ENCODE data around the gene JARID2.

JARID2 gene

DNA sequence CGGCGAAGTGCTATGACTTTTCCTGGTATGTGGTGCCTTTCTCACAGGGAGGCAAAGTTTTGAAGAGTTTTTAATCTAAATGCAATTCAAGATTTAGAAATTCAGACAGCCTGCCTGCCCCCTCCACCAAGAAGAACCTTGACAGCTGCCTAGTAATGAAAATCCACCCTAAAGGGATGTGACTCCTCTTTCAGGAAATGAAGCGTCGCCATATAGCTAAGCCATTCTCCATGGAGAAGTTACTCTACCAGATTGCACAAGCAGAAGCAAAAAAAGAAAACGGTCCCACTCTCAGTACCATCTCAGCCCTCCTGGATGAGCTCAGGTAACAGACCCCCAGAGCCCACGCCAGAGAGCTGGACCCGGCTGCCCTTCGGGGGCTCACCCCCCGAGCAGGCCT lies 266.9 kb downstream of the JARID2 start:
- DNase-seq, result peak in 3 of 4 experiments; percentile 31 to 63 (median 57)

DNA sequence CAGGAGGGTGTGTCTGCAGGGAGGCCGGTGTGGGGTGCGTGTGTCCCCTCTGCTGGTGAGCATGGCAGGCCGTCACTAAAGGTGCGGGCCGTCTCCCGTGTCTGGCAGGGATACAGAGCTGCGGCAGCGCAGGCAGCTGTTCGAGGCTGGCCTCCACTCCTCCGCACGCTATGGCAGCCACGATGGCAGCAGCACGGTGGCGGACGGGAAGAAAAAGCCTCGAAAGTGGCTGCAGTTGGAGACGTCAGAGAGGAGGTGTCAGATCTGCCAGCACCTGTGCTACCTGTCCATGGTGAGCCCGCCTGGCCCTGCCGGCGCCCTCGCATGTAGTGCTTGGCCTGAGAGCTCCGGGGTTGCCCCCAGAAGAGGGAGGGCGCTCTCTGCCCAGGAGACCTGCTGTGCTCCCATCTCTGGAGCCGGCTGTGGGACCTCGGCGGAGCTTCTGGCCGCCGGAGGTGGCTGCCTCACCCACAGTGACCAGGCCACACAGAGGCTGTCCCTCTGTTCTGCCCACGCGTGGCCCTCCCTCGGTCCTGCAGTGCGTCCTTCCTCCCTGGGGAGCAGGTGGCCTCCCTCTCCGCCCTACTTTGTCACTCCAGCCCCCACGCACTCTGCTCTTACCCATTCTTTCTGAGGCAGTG lies 267.4 kb downstream of the JARID2 start:
- no peak for DNase-seq

- DNase-seq, result no peak
These were observed 268.2 kb downstream of the JARID2 start for GRCh38 chr6:15513801-15514711.

- no peak for DNase-seq
These were observed 269.4 kb downstream of the JARID2 start for GRCh38 chr6:15515226-15515625.

GRCh38 chr6:15515660-15516375 lies 269.9 kb downstream of the JARID2 start:
- DNase-seq, result no peak

GRCh38 chr6:15516378-15516777 lies 270.5 kb downstream of the JARID2 start:
- no peak for DNase-seq

DNA sequence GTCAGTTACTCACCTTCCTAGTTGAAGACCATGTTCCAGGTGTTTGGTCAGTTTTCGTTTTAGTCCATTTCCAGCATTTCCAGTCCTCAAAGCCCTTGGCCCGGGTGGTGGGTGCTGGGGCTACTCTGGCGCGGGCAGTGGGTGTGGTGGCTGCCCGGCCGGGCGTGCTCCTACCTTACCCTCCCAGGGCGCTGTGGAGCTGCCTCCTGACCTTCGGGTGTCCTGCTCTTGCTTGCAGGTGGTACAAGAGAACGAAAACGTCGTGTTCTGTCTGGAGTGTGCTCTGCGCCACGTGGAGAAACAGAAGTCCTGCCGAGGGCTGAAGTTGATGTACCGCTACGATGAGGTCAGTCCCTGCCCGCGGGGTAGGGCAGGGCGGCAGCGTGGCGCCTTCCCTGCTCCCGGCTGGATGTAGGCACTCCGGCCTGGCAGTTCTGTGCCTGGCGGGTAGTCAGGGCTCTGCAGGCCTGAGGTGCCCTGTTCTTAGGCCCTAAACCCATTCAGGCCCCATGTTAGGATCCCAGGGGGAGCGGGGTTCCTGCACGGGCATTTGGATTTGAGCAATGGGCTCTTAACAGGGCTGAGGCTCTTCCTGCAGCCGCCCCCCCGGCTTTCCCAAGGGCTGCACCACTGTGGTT lies 271.2 kb downstream of the JARID2 start:
- DNase-seq, result no peak

DNA sequence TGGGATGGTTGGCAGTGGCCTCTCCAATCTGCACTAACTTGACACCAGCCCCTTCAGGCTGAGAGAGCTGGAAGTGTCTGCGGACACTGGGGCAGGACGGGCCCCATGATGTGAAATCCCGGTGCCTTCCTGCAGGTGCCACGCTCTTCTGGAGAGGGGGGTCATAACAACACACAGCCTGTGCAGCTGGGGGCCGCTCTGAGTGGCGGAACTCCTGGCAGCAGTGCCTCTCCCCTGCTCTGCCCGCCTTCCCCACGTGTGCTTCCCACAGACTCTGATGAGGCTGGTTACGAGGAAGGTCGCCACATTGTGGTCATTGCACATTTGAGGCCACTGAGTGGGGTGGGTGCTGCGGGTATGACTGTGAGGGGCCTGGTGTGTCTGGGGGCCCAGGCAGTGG lies 271.7 kb downstream of the JARID2 start:
- DNase-seq, result no peak

DNA sequence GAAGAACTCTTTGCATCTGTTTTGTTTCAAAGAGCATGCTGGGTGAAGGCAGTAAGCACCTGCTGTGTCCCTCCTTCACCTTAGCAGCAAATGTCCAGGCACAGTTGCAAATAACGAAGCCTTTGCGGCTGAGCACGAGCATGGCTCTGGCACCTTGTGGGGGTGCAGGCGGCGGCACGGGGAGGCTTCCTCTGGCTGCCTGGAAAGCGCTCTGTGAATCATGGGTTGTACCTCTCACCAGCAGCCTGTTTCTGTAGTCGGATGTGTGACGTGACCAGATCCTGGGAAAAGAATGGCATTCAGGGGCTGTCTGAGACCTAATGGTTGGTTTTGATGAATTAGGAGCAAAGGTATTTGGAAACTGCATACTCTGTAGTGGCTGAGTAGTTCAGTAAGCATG lies 272.2 kb downstream of the JARID2 start:
- DNase-seq, result no peak

GRCh38 chr6:15518878-15519277 lies 273.0 kb downstream of the JARID2 start:
- no peak for DNase-seq

- DNase-seq, result no peak
These were observed 273.8 kb downstream of the JARID2 start for GRCh38 chr6:15519681-15520080.

DNA sequence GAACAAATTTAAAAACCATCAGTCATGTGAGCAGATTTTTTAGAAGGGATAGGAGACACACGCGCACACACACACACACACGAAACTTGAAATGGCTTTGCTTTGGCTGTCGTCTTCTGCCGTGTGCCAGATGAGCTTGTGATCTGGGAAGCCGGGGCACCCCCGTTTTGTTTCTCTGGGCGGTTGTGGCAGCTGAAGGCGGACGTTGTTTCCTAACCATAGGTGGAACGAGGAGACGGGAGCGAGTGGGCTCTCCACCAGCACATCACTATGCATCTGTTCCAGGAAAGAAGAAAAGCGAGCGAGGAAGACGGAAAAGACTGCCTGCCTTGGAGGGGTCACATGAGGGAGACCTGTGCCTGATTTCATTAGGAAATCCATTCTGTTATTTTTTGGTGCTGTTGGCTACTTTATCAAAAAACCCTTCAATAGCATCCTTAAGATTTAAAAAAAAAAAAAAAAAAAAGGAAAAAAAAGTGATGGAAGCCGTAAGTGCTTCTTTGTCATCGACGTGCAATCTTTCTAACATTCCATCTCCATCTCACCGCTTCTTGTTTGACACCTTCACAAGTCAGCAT lies 274.8 kb downstream of the JARID2 start:
- no peak for DNase-seq

DNA sequence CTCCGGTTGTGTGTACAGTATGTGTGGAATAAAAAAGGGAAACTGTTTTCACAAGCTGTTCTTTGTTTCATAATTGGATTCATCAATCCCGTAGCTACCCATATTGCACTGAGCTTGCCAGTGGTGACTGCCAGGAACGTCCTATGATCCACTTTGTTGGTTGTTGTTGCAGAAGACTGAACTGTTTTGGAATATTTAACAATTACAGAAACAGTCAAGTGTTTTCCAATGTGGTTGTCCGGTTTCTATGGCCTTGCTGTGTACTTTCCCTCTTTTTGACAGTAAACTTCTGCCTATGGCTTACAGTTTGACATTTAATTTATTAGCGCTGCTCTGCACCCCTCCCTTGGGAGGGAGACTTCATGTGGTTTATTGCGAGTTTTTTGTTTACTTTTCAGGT lies 275.7 kb downstream of the JARID2 start:
- peak in 1 of 4 experiments; percentile 27 for DNase-seq

GRCh38 chr6:15522026-15522425 lies 276.2 kb downstream of the JARID2 start:
- no peak for DNase-seq

DNA sequence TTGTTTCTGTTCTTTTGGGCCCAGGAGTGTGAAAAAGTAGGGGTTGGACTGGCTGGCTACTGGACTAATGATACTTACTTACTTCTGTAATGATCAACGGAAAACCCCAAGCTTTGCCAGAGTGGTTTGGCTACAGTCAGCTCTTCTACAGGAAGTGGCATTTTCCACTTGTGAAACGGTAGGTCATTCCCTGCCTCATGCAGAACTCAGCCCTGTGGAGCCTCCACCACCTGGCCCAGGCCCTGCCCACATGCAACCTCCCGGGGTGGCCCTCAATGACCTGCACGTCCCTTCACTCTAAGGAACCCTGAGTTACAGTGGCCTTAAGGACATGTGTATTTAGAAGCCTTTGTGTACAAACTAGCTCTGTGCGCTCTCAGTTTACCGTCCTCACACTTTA lies 276.6 kb downstream of the JARID2 start:
- DNase-seq, result peak; percentile 33 to 69 (median 58)

DNA sequence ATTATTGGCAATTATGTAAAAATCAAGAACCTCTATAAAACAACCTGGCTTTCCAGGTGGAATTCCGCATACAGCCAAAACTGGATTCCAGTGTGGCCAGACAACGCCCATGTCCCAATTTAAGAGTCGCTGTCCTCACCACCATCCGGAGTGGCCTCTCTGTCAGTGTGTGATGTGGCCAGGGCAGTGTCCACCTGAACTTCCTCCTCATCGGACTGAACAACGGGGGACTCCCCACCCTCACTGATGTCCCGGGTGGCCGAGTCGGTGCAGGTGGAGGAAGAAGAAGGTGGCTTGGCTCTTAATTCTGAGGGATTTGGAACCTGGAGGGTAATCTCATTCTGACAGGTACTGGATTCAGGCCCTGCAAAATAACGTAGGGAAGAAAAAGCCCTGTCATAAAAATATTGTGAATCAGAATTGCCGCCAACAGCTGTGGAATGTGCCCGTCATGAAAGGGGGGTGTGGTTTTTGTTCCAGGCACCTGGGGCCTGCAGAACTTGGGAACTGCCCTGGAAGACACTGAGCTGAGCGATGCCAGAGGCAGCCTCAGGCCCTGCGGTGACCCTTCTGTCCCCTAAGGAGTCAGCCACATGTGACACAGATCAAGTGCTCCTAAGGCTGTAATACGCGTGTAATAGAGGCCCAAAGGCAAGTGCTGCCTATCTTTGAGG lies 277.1 kb downstream of the JARID2 start:
- no peak for DNase-seq

DNA sequence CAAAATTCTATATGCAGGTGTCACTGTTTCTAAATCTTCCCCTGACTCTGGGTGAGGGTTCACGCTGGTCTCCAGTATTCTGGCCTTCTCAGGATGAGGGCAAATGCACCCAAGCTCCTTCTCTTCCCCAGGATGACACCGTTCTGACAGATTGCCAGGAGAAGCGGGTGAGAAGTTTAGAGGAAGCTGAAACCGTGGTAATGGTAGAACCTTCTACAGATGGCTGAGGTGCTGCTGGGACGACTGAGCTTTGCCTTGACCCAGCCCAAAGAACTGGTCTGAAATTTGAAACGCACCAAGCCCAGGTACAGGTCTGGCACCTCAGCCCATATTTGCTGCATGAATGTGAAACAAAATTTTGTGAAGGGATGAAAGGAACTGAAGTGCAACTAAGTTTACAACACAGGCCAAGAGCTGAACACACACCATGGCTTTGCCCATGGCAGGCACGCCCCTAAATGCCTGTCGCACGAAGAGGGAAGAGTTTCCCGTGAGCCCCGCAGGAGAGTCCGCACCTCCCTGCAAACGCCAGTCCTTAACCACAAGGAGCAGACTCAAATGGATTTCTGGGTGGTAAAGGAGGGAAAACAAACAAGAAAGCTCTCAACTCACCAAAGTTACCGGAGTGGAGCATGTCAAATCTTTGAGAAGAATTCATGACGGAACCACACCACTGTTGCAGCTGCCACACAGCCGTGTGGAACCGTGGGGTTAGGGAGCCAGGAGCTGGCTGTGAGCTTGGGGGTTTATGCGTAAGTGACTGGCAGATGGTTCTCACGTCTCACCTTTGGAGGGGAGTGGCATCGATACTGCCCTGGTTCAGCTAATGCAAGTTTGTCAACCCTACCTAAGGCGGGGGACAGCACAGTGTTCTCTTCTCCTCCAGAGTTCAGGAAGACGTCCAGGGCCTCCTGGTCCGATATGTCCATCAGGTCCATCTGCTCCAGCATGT lies 278.1 kb downstream of the JARID2 start:
- no peak for DNase-seq

DNA sequence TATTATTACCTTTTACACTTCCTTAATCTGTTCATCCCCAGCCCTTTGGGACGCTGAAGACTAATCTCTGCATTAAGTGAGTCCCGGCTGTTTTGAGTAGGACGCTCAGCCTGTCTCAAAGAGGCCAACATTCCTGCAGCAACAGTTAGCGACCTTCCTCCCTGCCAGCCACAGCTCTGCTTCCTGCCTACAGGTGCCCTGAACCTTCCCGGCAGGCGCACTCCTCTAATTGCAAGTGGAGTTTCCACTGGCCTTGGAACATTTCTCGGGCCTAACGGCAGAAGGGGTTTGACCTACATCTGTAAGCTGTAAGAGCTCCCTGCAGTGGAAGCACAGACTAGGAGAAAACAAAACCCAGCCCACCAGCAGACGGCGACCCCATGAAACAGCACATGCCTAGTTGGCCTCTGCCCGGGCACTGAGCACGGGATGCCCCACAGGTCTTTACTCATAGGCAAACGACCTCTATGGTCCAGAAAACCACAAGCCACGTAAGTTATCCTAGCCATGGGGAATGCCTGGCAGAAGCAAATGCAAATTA lies 279.1 kb downstream of the JARID2 start:
- no peak for DNase-seq

GRCh38 chr6:15526212-15526701 lies 280.4 kb downstream of the JARID2 start:
- no peak for DNase-seq
